HT1080 (cell line): ENCODE measurements around the gene TLL2. TPM values are rescaled to one million over a fixed set of nuclear protein-coding genes. Genes with fewer than 3 reads are reported as not detected.
"Not testable (repeated sequence)": the region's sequence is repeated elsewhere in the genome, so short reads cannot be mapped to it uniquely, and the experiment has no call there.

Experiments
- DNase-seq: peaks from one replicate; pipeline ENCODE4 v3.0.0-alpha.2; 2015; ENCODE audit warnings: low read depth
- polyA plus RNA-seq, 2 experiments: library from polyadenylated mRNA; depleted of rRNA; stranded (reverse); fragments of >200 nt; gene quantifications; 2 replicates each; pipeline ENCODE4 v1.2.3, GENCODE V29; 2015
- total RNA-seq: library from RNA; depleted of rRNA; stranded (reverse); fragments of >200 nt; shearing (Covaris generic); gene quantifications from 2 replicates; pipeline ENCODE4 v1.2.3, GENCODE V29; 2014; rRNA removed

The TLL2 gene
- total RNA-seq = under 0.01 and 0.05 TPM in 2 replicates
- 0.19 and 0.29 TPM in 2 replicates for polyA plus RNA-seq (2015; cell fraction: cytosol; rRNA removed)
- 0.20 and 0.40 TPM in 2 replicates for polyA plus RNA-seq (2015; cell fraction: nucleus; rRNA removed)

- peak; percentile 78 for DNase-seq
Measured at GRCh38 chr10:96513698-96514561, at the start of gene TLL2. Gene TLL2, minus strand, starts transcription at chr10:96513926. Its CDS starts 241 bp downstream, at chr10:96513685.

GRCh38 chr10:96560966-96561887 lies 47.5 kb upstream of the TLL2 start:
- DNase-seq = no peak

GRCh38 chr10:96560489-96560888 lies 46.8 kb upstream of the TLL2 start:
- DNase-seq = no peak

GRCh38 chr10:96556003-96556402 lies 42.3 kb upstream of the TLL2 start:
- DNase-seq = no peak

- no peak for DNase-seq
Measured at GRCh38 chr10:96555330-96555729, 41.6 kb upstream of the TLL2 start.

- DNase-seq = no peak
Measured at GRCh38 chr10:96548589-96548988, 34.9 kb upstream of the TLL2 start.

GRCh38 chr10:96545558-96545957 lies 31.8 kb upstream of the TLL2 start:
- DNase-seq = not testable (repeated sequence)

GRCh38 chr10:96541921-96542320 lies 28.2 kb upstream of the TLL2 start:
- no peak for DNase-seq

GRCh38 chr10:96540240-96540639 lies 26.5 kb upstream of the TLL2 start:
- DNase-seq = no peak

GRCh38 chr10:96538683-96539082 lies 25.0 kb upstream of the TLL2 start:
- DNase-seq = no peak

GRCh38 chr10:96536129-96536528 lies 22.4 kb upstream of the TLL2 start:
- DNase-seq = no peak

- no peak for DNase-seq
Measured at GRCh38 chr10:96532523-96532922, 18.8 kb upstream of the TLL2 start.

GRCh38 chr10:96529634-96530279 lies 16.0 kb upstream of the TLL2 start:
- no peak for DNase-seq

GRCh38 chr10:96524741-96525140 lies 11.0 kb upstream of the TLL2 start:
- no peak for DNase-seq

GRCh38 chr10:96517284-96517683 lies 3.6 kb upstream of the TLL2 start:
- DNase-seq = no peak

- DNase-seq = no peak
Measured at GRCh38 chr10:96516337-96516736, 2.6 kb upstream of the TLL2 start.

GRCh38 chr10:96513305-96513697 lies 425 bp downstream of the TLL2 start:
- no peak for DNase-seq

- DNase-seq = no peak
Measured at GRCh38 chr10:96512524-96513304, 1.0 kb downstream of the TLL2 start.

GRCh38 chr10:96511044-96511945 lies 2.4 kb downstream of the TLL2 start:
- no peak for DNase-seq
